ENCODE data around the gene KLHDC2. TPM values are rescaled to one million over a fixed set of nuclear protein-coding genes. Genes with fewer than 3 reads are reported as not detected.
"Not testable (repeated sequence)": the region's sequence is repeated elsewhere in the genome, so short reads cannot be mapped to it uniquely, and the experiment has no call there.

Gene KLHDC2
- total RNA-seq, 1 donor from 2014 or later, result 11.7 TPM

DNA sequence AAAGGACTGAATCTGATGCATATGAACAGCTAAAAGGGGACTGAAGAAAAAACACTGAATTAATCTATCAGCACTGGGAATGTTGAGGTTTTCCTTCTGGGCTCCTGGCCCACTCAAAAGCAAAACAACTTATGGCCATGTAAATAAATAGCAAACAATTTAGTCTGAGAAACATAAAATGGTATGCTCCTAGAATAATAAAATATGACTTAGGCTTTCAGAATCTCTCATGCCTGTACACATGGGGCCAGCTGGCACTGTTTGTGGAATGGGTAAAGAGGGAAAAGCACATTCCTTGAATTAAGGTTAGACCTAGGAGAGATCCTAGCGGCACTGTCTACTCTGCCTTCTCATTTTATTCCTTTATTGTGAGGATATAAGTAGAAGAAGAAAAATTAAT, 6.2 kb downstream of the KLHDC2 start:
- no peak for DNase-seq (ENCODE audit: low spot score in 2 of 2)
- Histone ChIP-seq H3K4me1 (peaks cover 0 to 20% of the 10 kb centered on the region in 2 donors), H3K27me3 (no peaks in the 10 kb centered on the region), H3K36me3 (peaks cover 43 to 65% of the 10 kb centered on the region in 2 donors), H3K9me3 (no peaks in the 10 kb centered on the region), H3K27ac (no peak overlapping the region), H3K4me3 (no peak overlapping the region)
- intact Hi-C loops (cut with DNase I), result loop anchor here (5.0 kb wide), 1 partner anchor 458 kb away; the partner anchor contains the start of gene SOS2
- no peak for TF ChIP-seq CTCF (IDR thresholded peaks at IDR 0.05)

DNA sequence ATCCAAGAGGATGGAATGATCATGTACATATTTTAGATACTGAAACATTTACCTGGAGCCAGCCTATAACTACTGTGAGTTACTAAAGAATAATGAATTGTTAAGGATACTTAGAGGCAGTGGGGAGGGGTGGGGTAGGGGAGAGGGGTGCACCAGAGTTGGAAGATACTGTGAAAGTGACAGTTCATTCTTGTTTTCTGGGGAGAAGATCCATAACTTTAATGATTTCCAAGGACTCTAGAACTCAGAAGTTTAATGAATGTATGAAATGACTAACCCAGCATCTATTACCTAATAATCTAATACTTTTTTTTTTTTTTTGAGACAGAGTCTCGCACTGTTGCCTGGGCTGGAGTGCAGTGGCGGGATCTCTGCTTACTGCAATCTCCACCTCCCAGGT, 10.5 kb downstream of the KLHDC2 start:
- no peak for DNase-seq (ENCODE audit: low spot score in 2 of 2)
- H3K36me3 ChIP-seq, result peaks cover 76 to 90% of the 10 kb centered on the region in 2 donors
- H3K4me3 ChIP-seq, result no peak overlapping the region
- H3K4me1 ChIP-seq, result no peaks in the 10 kb centered on the region
- H3K27me3 ChIP-seq, result no peaks in the 10 kb centered on the region
- no peak for TF ChIP-seq CTCF (IDR thresholded peaks at IDR 0.05)
- no peaks in the 10 kb centered on the region for H3K9me3 ChIP-seq
- no peak overlapping the region for H3K27ac ChIP-seq
- intact Hi-C loops (cut with DNase I), result no loop called here

GRCh38 chr14:49781040-49781439, 13.1 kb downstream of the KLHDC2 start:
- intact Hi-C loops (cut with DNase I); H3K4me3 ChIP-seq: not testable (repeated sequence)
- H3K36me3 ChIP-seq, result peaks cover 79 to 95% of the 10 kb centered on the region in 2 donors

GRCh38 chr14:49783394-49784014, 15.6 kb downstream of the KLHDC2 start:
- TF ChIP-seq CTCF (IDR thresholded peaks at IDR 0.05), result no peak
- H3K9me3 ChIP-seq, result no peaks in the 10 kb centered on the region
- no peak overlapping the region for H3K4me3 ChIP-seq
- intact Hi-C loops (cut with DNase I), result no loop called here
- no peak for DNase-seq (ENCODE audit: low spot score in 2 of 2)
- H3K4me1 ChIP-seq, result no peaks in the 10 kb centered on the region
- H3K36me3 ChIP-seq, result peaks cover 88 to 97% of the 10 kb centered on the region in 2 donors
- H3K27ac ChIP-seq, result no peak overlapping the region
- no peaks in the 10 kb centered on the region for H3K27me3 ChIP-seq

More at GRCh38 chr14:49781040-49781439, 13.1 kb downstream of the KLHDC2 start:
- not testable (repeated sequence) for DNase-seq (ENCODE audit: low spot score in 2 of 2); H3K4me1 ChIP-seq; H3K9me3 ChIP-seq; H3K27me3 ChIP-seq; H3K27ac ChIP-seq

- no peak for DNase-seq (ENCODE audit: low spot score in 2 of 2)
- Histone ChIP-seq H3K9me3 (no peaks in the 10 kb centered on the region), H3K27me3 (no peaks in the 10 kb centered on the region), H3K36me3 (peaks cover 80 to 99% of the 10 kb centered on the region in 2 donors), H3K27ac (no peak overlapping the region), H3K4me3 (no peak overlapping the region), H3K4me1 (no peaks in the 10 kb centered on the region)
- no peak for TF ChIP-seq CTCF (IDR thresholded peaks at IDR 0.05)
- intact Hi-C loops (cut with DNase I), result no loop called here
Observed at GRCh38 chr14:49786315-49786714, 18.4 kb downstream of the KLHDC2 start.

DNA sequence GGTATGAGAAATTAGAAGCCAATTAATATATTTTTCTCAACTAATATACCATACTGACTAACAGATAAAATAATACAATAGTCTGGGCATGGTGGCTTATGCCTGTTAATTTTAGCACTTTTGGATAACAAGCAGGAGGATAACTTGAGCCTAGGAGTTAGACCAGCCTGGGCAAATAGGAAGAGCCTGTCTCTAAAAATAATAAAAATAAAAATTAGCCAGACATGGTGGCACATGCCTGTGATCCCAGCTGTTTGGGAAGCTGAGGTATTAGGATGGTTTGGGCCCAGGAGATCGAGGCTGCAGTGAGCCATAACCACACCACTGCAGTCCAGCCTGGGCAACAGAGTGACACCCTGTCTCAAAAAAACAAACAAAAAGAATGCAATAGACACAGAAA, 24.7 kb downstream of the KLHDC2 start:
- Histone ChIP-seq H3K27ac (no peak overlapping the region), H3K4me1 (no peaks in the 10 kb centered on the region), H3K27me3 (no peaks in the 10 kb centered on the region), H3K36me3 (peaks cover 63 to 90% of the 10 kb centered on the region in 2 donors), H3K4me3 (no peak overlapping the region), H3K9me3 (no peaks in the 10 kb centered on the region)
- no peak for DNase-seq (ENCODE audit: low spot score in 2 of 2)
- TF ChIP-seq CTCF (IDR thresholded peaks at IDR 0.05), result no peak
- intact Hi-C loops (cut with DNase I), result no loop called here

Data from ascending aorta (tissue), 2 donors.